ENCODE data around the gene SEPTIN6.
A peak's percentile ranks its signal among the peaks of the same experiment; 100 is the strongest.

Gene SEPTIN6

GRCh38 chrX:119692191-119693039, 553 bp downstream of the SEPTIN6 start:
- in situ Hi-C loops (cut with HindIII; ENCODE audit: low sequenced_read_pairs), result no loop called here
- peak; percentile 20 for DNase-seq (ENCODE audit: low read depth, low spot score)
- H3K4me3 ChIP-seq (ENCODE audit: low read depth, low read length), result peak overlapping the region; percentile 63
- TF ChIP-seq, protein P1, sequence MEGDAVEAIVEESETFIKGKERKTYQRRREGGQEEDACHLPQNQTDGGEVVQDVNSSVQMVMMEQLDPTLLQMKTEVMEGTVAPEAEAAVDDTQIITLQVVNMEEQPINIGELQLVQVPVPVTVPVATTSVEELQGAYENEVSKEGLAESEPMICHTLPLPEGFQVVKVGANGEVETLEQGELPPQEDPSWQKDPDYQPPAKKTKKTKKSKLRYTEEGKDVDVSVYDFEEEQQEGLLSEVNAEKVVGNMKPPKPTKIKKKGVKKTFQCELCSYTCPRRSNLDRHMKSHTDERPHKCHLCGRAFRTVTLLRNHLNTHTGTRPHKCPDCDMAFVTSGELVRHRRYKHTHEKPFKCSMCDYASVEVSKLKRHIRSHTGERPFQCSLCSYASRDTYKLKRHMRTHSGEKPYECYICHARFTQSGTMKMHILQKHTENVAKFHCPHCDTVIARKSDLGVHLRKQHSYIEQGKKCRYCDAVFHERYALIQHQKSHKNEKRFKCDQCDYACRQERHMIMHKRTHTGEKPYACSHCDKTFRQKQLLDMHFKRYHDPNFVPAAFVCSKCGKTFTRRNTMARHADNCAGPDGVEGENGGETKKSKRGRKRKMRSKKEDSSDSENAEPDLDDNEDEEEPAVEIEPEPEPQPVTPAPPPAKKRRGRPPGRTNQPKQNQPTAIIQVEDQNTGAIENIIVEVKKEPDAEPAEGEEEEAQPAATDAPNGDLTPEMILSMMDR (IDR thresholded peaks at IDR 0.05; ENCODE audit: low read depth, low read length), result no peak

DNA sequence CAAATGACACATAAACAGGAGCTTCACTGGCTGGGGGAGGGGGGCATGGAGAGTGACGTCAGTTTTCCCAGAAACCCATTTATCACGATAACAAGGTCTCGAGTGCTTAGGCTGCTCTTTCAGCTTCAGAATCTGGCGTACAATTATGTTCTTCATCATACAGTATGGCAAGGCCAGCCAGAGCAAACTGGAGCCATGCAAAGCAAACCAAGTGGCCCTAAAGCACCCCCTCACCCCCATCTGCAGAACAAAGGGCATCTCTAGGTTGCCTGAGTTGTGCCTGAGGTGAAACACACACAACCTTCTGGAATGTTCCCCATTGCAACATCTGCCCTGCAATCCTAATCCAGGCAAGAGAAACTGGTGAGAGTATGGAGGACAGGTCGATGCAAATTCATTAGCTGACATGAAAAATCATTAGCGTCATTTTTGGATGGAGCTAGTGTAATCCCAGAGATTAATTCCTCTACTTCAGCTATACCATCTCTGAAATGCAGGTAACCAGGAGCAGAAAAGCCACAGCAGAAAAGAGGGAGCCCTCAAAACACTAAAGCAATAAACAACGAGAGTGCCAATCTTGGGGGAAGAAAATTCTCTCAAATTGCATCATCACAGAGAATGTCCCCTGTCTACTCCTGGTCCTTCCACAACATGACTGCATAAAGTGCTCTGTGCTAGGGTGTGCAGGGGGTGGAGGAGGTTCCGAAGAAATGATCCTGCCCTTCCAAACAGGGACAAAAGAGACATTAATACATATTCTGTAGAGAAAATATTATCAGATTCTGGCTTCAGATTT, 1.8 kb downstream of the SEPTIN6 start:
- TF ChIP-seq, protein P1 (IDR thresholded peaks at IDR 0.05; ENCODE audit: low read depth, low read length), result no peak
- in situ Hi-C loops (cut with HindIII; ENCODE audit: low sequenced_read_pairs), result no loop called here
- H3K4me3 ChIP-seq (ENCODE audit: low read depth, low read length), result no peak overlapping the region
- DNase-seq (ENCODE audit: low read depth, low spot score), result no peak

DNA sequence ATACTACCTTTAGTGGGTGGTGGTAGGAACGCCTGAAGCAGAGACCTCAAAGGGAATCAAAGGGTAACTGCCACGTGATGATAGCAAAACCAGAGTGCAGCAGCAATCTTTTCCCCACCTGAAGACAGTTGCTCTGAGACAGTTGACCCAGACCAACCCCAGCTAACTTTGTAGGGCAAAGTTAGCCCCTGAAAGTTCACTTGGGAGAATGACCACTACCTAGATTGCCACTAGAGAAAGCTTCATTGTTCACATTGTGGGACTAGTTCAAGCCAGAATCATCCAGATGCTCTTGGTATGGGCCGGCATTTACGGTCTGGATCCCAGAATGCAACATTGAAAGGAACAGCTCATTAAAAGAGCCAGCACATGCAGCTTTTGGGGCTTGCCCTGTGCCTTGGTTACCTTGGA, 4.1 kb downstream of the SEPTIN6 start:
- TF ChIP-seq, protein P1 (IDR thresholded peaks at IDR 0.05; ENCODE audit: low read depth, low read length), result no peak
- DNase-seq (ENCODE audit: low read depth, low spot score), result no peak
- in situ Hi-C loops (cut with HindIII; ENCODE audit: low sequenced_read_pairs), result no loop called here
- no peak overlapping the region for H3K4me3 ChIP-seq (ENCODE audit: low read depth, low read length)

DNA sequence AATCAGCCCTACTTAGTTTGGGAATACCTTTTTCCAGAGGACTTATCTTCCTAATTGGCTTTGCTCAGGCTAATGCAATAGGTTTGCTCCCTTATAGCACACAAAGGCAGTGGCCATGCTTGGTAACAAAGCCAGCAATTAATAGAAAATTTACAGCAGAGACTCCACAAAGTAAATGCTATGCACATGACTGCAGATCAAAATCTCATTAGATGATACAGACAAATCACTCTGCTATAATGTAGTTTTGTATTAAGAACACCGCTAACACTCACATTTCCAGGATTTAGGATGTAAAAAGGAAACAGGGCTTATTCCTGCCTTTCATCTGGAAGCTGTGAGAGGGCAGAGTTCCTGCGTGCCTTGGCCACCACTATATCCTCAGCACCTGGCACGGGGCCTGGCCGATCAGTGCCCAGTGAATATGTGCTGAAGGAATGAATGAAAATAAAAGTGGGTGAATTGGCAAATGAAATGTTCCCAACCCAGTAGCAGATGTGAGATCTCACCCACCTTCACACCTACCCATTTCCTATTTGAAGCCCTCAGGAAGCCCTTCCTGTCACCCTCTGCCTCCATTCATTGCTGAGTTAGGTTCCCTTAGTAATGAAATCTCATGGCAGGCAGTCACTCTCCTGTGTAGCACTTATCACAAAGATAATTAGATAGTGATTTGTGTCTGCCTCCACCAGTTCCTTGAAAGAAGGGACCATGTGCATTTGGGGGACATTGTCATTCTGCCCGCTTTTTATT, 5.1 kb downstream of the SEPTIN6 start:
- no peak overlapping the region for H3K4me3 ChIP-seq (ENCODE audit: low read depth, low read length)
- no peak for DNase-seq (ENCODE audit: low read depth, low spot score)
- TF ChIP-seq, protein P1 (IDR thresholded peaks at IDR 0.05; ENCODE audit: low read depth, low read length), result no peak
- in situ Hi-C loops (cut with HindIII; ENCODE audit: low sequenced_read_pairs), result no loop called here

GRCh38 chrX:119686087-119686691, 6.8 kb downstream of the SEPTIN6 start:
- H3K4me3 ChIP-seq (ENCODE audit: low read depth, low read length), result no peak overlapping the region

More at GRCh38 chrX:119686087-119686691, 6.8 kb downstream of the SEPTIN6 start:
- TF ChIP-seq, protein P1 (IDR thresholded peaks at IDR 0.05; ENCODE audit: low read depth, low read length), result no peak
- DNase-seq (ENCODE audit: low read depth, low spot score), result no peak
- in situ Hi-C loops (cut with HindIII; ENCODE audit: low sequenced_read_pairs), result no loop called here
